Measurements from ENCODE around the gene YPEL4.

GRCh38 chr11:57646799-57647303 lies 2.9 kb downstream of the YPEL4 start:
- TF ChIP-seq CTCF (conservative IDR thresholded peaks at IDR 0.05; ENCODE audit: low read length) (no peak), EZH2phosphoT487 (IDR thresholded peaks at IDR 0.05; ENCODE audit: borderline replicate concordance) (no peak)
